ENCODE data around the gene ZDHHC9. TPM values are rescaled to one million over a fixed set of nuclear protein-coding genes. Genes with fewer than 3 reads are reported as not detected.

Gene ZDHHC9
- total RNA-seq, 1 experiment from 2014 or later, result 30.5 TPM

GRCh38 chrX:129786210-129786651 lies 57.5 kb downstream of the ZDHHC9 start:
- H3K4me2 ChIP-seq (ENCODE audit: low read length), result no peak overlapping the region
- no peaks in the 10 kb centered on the region for H3K79me2 ChIP-seq (ENCODE audit: low read length)
- H3F3A ChIP-seq (ENCODE audit: low read length, unreplicated experiment), result no peaks in the 10 kb centered on the region
- POLR2A ChIA-PET (ENCODE audit: unreplicated experiment), result no interaction called here
- no peak overlapping the region for H3K9ac ChIP-seq (ENCODE audit: low read length)
- TF ChIP-seq CTCF (conservative IDR thresholded peaks at IDR 0.05; ENCODE audit: low read depth, low read length), result no peak
- no peak for TF ChIP-seq EZH2 (IDR thresholded peaks at IDR 0.05; ENCODE audit: low read length, unreplicated experiment)
- no peak for TF ChIP-seq EZH2phosphoT487 (IDR thresholded peaks at IDR 0.05; ENCODE audit: borderline replicate concordance, low read length)
- no peaks in the 10 kb centered on the region for H3K36me3 ChIP-seq (ENCODE audit: low read depth, low read length)
- H3K27ac ChIP-seq (ENCODE audit: low read length), result no peak overlapping the region
- no peak overlapping the region for H2AFZ ChIP-seq (ENCODE audit: low read length)
- no peaks in the 10 kb centered on the region for H3K27me3 ChIP-seq (ENCODE audit: low read length)
- H3K4me1 ChIP-seq (ENCODE audit: insufficient read depth, low read length), result no peaks in the 10 kb centered on the region
- no TSS peak for BruUV-seq (replicated peaks)
- no peaks in the 10 kb centered on the region for H3K9me2 ChIP-seq (replicated peaks; ENCODE audit: low read length)
- no peaks in the 10 kb centered on the region for H4K20me1 ChIP-seq (ENCODE audit: low read length)
- intact Hi-C loops (cut with micrococcal nuclease), result no loop called here
- no peak for DNase-seq
- CTCF ChIA-PET, result no interaction called here
- no peaks in the 10 kb centered on the region for H3K9me3 ChIP-seq (ENCODE audit: low read length)
- ATAC-seq, result no peak
- no peak overlapping the region for H3K4me3 ChIP-seq (ENCODE audit: low read length)

- no peaks in the 10 kb centered on the region for H3K4me1 ChIP-seq (ENCODE audit: insufficient read depth, low read length)
- no peaks in the 10 kb centered on the region for H3K9me3 ChIP-seq (ENCODE audit: low read length)
- no peaks in the 10 kb centered on the region for H3K36me3 ChIP-seq (ENCODE audit: low read depth, low read length)
- no peak overlapping the region for H3K4me3 ChIP-seq (ENCODE audit: low read length)
- no peaks in the 10 kb centered on the region for H3F3A ChIP-seq (ENCODE audit: low read length, unreplicated experiment)
- ATAC-seq, result no peak
- no peak overlapping the region for H3K9ac ChIP-seq (ENCODE audit: low read length)
- H3K27me3 ChIP-seq (ENCODE audit: low read length), result no peaks in the 10 kb centered on the region
- BruUV-seq (replicated peaks), result no TSS peak
- no peaks in the 10 kb centered on the region for H4K20me1 ChIP-seq (ENCODE audit: low read length)
- CTCF ChIA-PET, result no interaction called here
- POLR2A ChIA-PET (ENCODE audit: unreplicated experiment), result no interaction called here
- H2AFZ ChIP-seq (ENCODE audit: low read length), result no peak overlapping the region
- no peaks in the 10 kb centered on the region for H3K9me2 ChIP-seq (replicated peaks; ENCODE audit: low read length)
- no peaks in the 10 kb centered on the region for H3K79me2 ChIP-seq (ENCODE audit: low read length)
- no peak overlapping the region for H3K27ac ChIP-seq (ENCODE audit: low read length)
- intact Hi-C loops (cut with micrococcal nuclease), result no loop called here
- H3K4me2 ChIP-seq (ENCODE audit: low read length), result no peak overlapping the region
- no peak for TF ChIP-seq EZH2phosphoT487 (IDR thresholded peaks at IDR 0.05; ENCODE audit: borderline replicate concordance, low read length)
- no peak for TF ChIP-seq EZH2 (IDR thresholded peaks at IDR 0.05; ENCODE audit: low read length, unreplicated experiment)
- TF ChIP-seq CTCF (conservative IDR thresholded peaks at IDR 0.05; ENCODE audit: low read depth, low read length), result no peak
- DNase-seq, result no peak
Observed at GRCh38 chrX:129785160-129785947, 58.3 kb downstream of the ZDHHC9 start.

GRCh38 chrX:129784371-129784770 lies 59.3 kb downstream of the ZDHHC9 start:
- ChIA-PET POLR2A (ENCODE audit: unreplicated experiment) (no interaction called here), CTCF (no interaction called here)
- intact Hi-C loops (cut with micrococcal nuclease), result no loop called here
- H3K27me3 ChIP-seq (ENCODE audit: low read length), result no peaks in the 10 kb centered on the region
- H3K9me3 ChIP-seq (ENCODE audit: low read length), result no peaks in the 10 kb centered on the region
- H3F3A ChIP-seq (ENCODE audit: low read length, unreplicated experiment), result no peaks in the 10 kb centered on the region
- no peak overlapping the region for H3K4me3 ChIP-seq (ENCODE audit: low read length)
- no peak overlapping the region for H3K4me2 ChIP-seq (ENCODE audit: low read length)
- no peaks in the 10 kb centered on the region for H3K9me2 ChIP-seq (replicated peaks; ENCODE audit: low read length)
- H3K4me1 ChIP-seq (ENCODE audit: insufficient read depth, low read length), result no peaks in the 10 kb centered on the region
- H3K9ac ChIP-seq (ENCODE audit: low read length), result no peak overlapping the region
- no TSS peak for BruUV-seq (replicated peaks)
- DNase-seq, result no peak
- H3K79me2 ChIP-seq (ENCODE audit: low read length), result no peaks in the 10 kb centered on the region
- H3K27ac ChIP-seq (ENCODE audit: low read length), result no peak overlapping the region
- H4K20me1 ChIP-seq (ENCODE audit: low read length), result no peaks in the 10 kb centered on the region
- ATAC-seq, result no peak
- TF ChIP-seq EZH2 (IDR thresholded peaks at IDR 0.05; ENCODE audit: low read length, unreplicated experiment) (no peak), EZH2phosphoT487 (IDR thresholded peaks at IDR 0.05; ENCODE audit: borderline replicate concordance, low read length) (no peak), CTCF (conservative IDR thresholded peaks at IDR 0.05; ENCODE audit: low read depth, low read length) (no peak)
- H2AFZ ChIP-seq (ENCODE audit: low read length), result no peak overlapping the region
- no peaks in the 10 kb centered on the region for H3K36me3 ChIP-seq (ENCODE audit: low read depth, low read length)

Data from PC-3 (cell line).